Parathyroid adenoma (tissue), 2 donors: ENCODE data around the gene FANCC.
"Not testable (repeated sequence)": the region's sequence is repeated elsewhere in the genome, so short reads cannot be mapped to it uniquely, and the experiment has no call there.

Source experiments
- H2AFZ ChIP-seq: fragments of 300-600 bp; sonication (generic); one replicate; pipeline ENCODE4 v1.7.0; 2017; ENCODE audit warnings: antibody characterized with exemption, mild to moderate bottlenecking
- H3K27ac ChIP-seq: fragments of 300-600 bp; sonication (generic); one replicate; pipeline ENCODE4 v1.7.0; 2017
- H3K27me3 ChIP-seq: fragments of 300-600 bp; sonication (generic); one replicate; pipeline ENCODE4 v1.7.0; 2017; ENCODE audit warnings: low read length; ENCODE audit not compliant: control insufficient read depth, insufficient read depth
- H3K36me3 ChIP-seq: fragments of 300-600 bp; sonication (generic); one replicate; pipeline ENCODE4 v1.7.0; 2017; ENCODE audit warnings: low read length; ENCODE audit not compliant: control insufficient read depth, insufficient read depth
- H3K4me1 ChIP-seq: fragments of 300-600 bp; sonication (generic); one replicate; pipeline ENCODE4 v1.7.0; 2017; ENCODE audit warnings: control low read depth
- H3K4me2 ChIP-seq: fragments of 300-600 bp; sonication (generic); one replicate; pipeline ENCODE4 v1.7.0; 2017; ENCODE audit warnings: low read length
- H3K4me3 ChIP-seq: fragments of 300-600 bp; sonication (generic); one replicate; pipeline ENCODE4 v1.7.0; 2017; ENCODE audit warnings: low read depth, low read length
- H3K79me2 ChIP-seq: fragments of 300-600 bp; sonication (generic); one replicate; pipeline ENCODE4 v1.7.0; 2017; ENCODE audit warnings: control low read depth
- H3K9ac ChIP-seq: fragments of 300-600 bp; sonication (generic); one replicate; pipeline ENCODE4 v1.7.0; 2017; ENCODE audit warnings: mild to moderate bottlenecking
- H3K9me3 ChIP-seq: fragments of 300-600 bp; sonication (generic); one replicate; pipeline ENCODE4 v1.7.0; 2017; ENCODE audit warnings: low read length; ENCODE audit not compliant: control insufficient read depth
- CTCF ChIP-seq: fragments of 300-600 bp; sonication (generic); IDR thresholded peaks from one replicate; pipeline ENCODE4 v1.7.0; 2017; ENCODE audit warnings: antibody characterized with exemption, mild to moderate bottlenecking
- donor health status: primary hyperparathyroidism.

The FANCC gene

GRCh38 chr9:95204310-95204709 lies 113.2 kb downstream of the FANCC start:
- Histone ChIP-seq H3K27ac (no peak overlapping the region), H3K27me3 (no peaks in the 10 kb centered on the region), H3K9me3 (no peaks in the 10 kb centered on the region), H3K79me2 (no peaks in the 10 kb centered on the region), H3K4me1 (no peaks in the 10 kb centered on the region), H3K4me2 (no peak overlapping the region), H3K9ac (no peak overlapping the region), H3K4me3 (no peak overlapping the region), H3K36me3 (no peaks in the 10 kb centered on the region), H2AFZ (no peak overlapping the region)
- TF ChIP-seq CTCF, result no peak

- H3K4me3 ChIP-seq, H3K27me3 ChIP-seq, H3K9ac ChIP-seq, H2AFZ ChIP-seq, H3K9me3 ChIP-seq, H3K36me3 ChIP-seq, H3K27ac ChIP-seq, H3K79me2 ChIP-seq, H3K4me2 ChIP-seq, H3K4me1 ChIP-seq: not testable (repeated sequence)
Measured at GRCh38 chr9:95203019-95203418, 114.5 kb downstream of the FANCC start.

- Histone ChIP-seq H3K4me2 (no peak overlapping the region), H2AFZ (no peak overlapping the region), H3K9ac (no peak overlapping the region), H3K4me1 (no peaks in the 10 kb centered on the region), H3K79me2 (no peaks in the 10 kb centered on the region), H3K27ac (no peak overlapping the region), H3K9me3 (no peaks in the 10 kb centered on the region), H3K27me3 (no peaks in the 10 kb centered on the region), H3K4me3 (no peak overlapping the region), H3K36me3 (no peaks in the 10 kb centered on the region)
- TF ChIP-seq CTCF, result no peak
Measured at GRCh38 chr9:95202076-95202681, 115.3 kb downstream of the FANCC start.

GRCh38 chr9:95201206-95201605 lies 116.3 kb downstream of the FANCC start:
- Histone ChIP-seq H3K27me3 (no peaks in the 10 kb centered on the region), H3K36me3 (no peaks in the 10 kb centered on the region), H3K9ac (no peak overlapping the region), H3K27ac (no peak overlapping the region), H3K4me2 (no peak overlapping the region), H3K4me3 (no peak overlapping the region), H3K4me1 (no peaks in the 10 kb centered on the region), H3K9me3 (no peaks in the 10 kb centered on the region), H3K79me2 (no peaks in the 10 kb centered on the region), H2AFZ (no peak overlapping the region)
- TF ChIP-seq CTCF, result no peak

- TF ChIP-seq CTCF, result no peak
- H2AFZ ChIP-seq, result no peak overlapping the region
- H3K4me3 ChIP-seq, result no peak overlapping the region
- no peaks in the 10 kb centered on the region for H3K4me1 ChIP-seq
- H3K27ac ChIP-seq, result no peak overlapping the region
- no peaks in the 10 kb centered on the region for H3K79me2 ChIP-seq
- H3K9me3 ChIP-seq, result no peaks in the 10 kb centered on the region
- no peak overlapping the region for H3K9ac ChIP-seq
- no peaks in the 10 kb centered on the region for H3K27me3 ChIP-seq
- no peak overlapping the region for H3K4me2 ChIP-seq
- no peaks in the 10 kb centered on the region for H3K36me3 ChIP-seq
Measured at GRCh38 chr9:95197692-95198271, 119.7 kb downstream of the FANCC start.
